ENCODE measurements around the gene CISD2.
"Not testable (repeated sequence)": the region's sequence is repeated elsewhere in the genome, so short reads cannot be mapped to it uniquely, and the experiment has no call there.

Gene CISD2

DNA sequence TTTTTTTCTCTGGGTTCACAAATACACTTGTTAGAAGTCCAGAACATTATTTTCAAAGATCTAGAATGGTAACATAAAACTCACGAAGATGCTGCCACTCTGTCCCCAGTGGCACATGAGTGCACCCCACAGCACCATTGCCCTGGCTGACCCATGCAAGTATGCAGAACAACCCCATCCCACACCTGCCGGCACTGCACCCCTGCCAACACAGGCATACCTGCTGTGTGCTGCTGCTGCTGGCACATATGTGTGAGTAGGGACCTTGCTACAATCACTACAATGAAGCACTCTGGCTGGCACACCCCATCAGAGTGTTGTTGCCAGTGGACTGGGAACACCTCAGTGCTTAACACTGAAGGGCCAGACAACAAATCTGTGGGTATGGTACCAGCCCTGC, 66.9 kb downstream of the CISD2 start:
- DNase-seq: no peak

DNA sequence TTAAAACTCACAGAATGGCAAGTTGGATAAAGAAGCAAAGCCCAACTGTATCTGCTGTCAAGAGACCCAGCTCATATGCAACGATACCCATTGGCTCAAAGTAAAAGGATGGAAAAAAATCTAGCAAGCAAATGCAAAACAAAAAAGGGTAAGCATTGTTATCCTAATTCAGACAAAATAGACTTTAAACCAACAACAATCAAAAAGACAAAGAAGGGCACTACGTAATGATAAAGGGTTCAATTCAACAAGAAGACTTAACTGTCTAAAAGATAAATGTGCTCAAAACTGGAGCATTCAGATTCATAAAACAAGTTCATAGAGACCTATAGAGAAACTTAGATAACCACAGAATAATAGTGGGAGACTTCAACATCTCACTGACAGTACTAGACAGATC, 69.3 kb downstream of the CISD2 start:
- not testable (repeated sequence) for DNase-seq

Measured in C1 segment of cervical spinal cord (tissue), 14 donors.